CD1c-positive myeloid dendritic cell (primary cell): ENCODE data around the gene CETP.
"Not testable (repeated sequence)": the region's sequence is repeated elsewhere in the genome, so short reads cannot be mapped to it uniquely, and the experiment has no call there.

Source experiments
- DNase-seq: peaks from one replicate; pipeline ENCODE4 v3.0.0-alpha.2; 2016; ENCODE audit errors: extremely low spot score

CETP gene

GRCh38 chr16:56960681-56961281 lies 969 bp upstream of the CETP start:
- no peak for DNase-seq

GRCh38 chr16:56961386-56961785 lies 364 bp upstream of the CETP start:
- DNase-seq, result no peak

GRCh38 chr16:56964243-56965148 lies 2.7 kb downstream of the CETP start:
- DNase-seq, result peak; percentile 95

- DNase-seq, result peak; percentile 38
Measured at GRCh38 chr16:56965149-56966092, 3.7 kb downstream of the CETP start.

- DNase-seq, result no peak
Measured at GRCh38 chr16:56966093-56966475, 4.3 kb downstream of the CETP start.

GRCh38 chr16:56967733-56968132 lies 6.0 kb downstream of the CETP start:
- DNase-seq, result no peak

- DNase-seq, result no peak
Measured at GRCh38 chr16:56969769-56970168, 8.0 kb downstream of the CETP start.

GRCh38 chr16:56970934-56971767 lies 9.4 kb downstream of the CETP start:
- no peak for DNase-seq

GRCh38 chr16:56971768-56972043 lies 10.0 kb downstream of the CETP start:
- DNase-seq, result no peak

GRCh38 chr16:56972403-56973293 lies 10.9 kb downstream of the CETP start:
- DNase-seq, result no peak

- no peak for DNase-seq
Measured at GRCh38 chr16:56973294-56973689, 11.5 kb downstream of the CETP start.

- DNase-seq, result not testable (repeated sequence)
Measured at GRCh38 chr16:56973899-56974298, 12.1 kb downstream of the CETP start.

GRCh38 chr16:56974549-56975300 lies 13.0 kb downstream of the CETP start:
- DNase-seq, result peak; percentile 19

GRCh38 chr16:56975714-56976113 lies 14.0 kb downstream of the CETP start:
- no peak for DNase-seq

GRCh38 chr16:56977216-56977615 lies 15.5 kb downstream of the CETP start:
- DNase-seq, result no peak

- DNase-seq, result no peak
Measured at GRCh38 chr16:56977823-56978430, 16.2 kb downstream of the CETP start.

- no peak for DNase-seq
Measured at GRCh38 chr16:56980201-56980535, 18.4 kb downstream of the CETP start.

- DNase-seq, result no peak
Measured at GRCh38 chr16:56980792-56981724, 19.3 kb downstream of the CETP start.
